Pancreas (tissue), 10 donors: Measurements from ENCODE around the gene DUSP11. TPM values are rescaled to one million over a fixed set of nuclear protein-coding genes. Genes with fewer than 3 reads are reported as not detected.

Experiments
- ATAC-seq, 4 donors: fragments of 200-7000 bp; cut with Tn5 transposase; one replicate each; pipeline versions ENCODE4 v1.8.0 to v1.9.1; 2020; ENCODE audit warnings: mild to moderate bottlenecking in 4 of 4, moderate library complexity in 4 of 4
- DNase-seq, 6 donors: peaks; one replicate each; pipeline ENCODE4 v3.0.0-alpha.2; 2020
- FAIRE-seq: peaks from 2 replicates; lab custom pipeline; 2012; peaks lifted over from hg19 to GRCh38; lab: Jason Lieb, UNC
- H3K27ac ChIP-seq, 4 donors: fragments of 200-600 bp; sonication (generic); 1 replicate in 3 of 4; 2 replicates in 1 of 4; pipeline versions ENCODE4 v1.5.0 to v1.8.0; 2020
- H3K27me3 ChIP-seq, 4 donors: fragments of 200-600 bp; one replicate each; pipeline ENCODE4 v1.8.0; 2021
- H3K36me3 ChIP-seq, 3 donors: fragments of 200-600 bp; sonication (generic) in 1 of 3; one replicate each; pipeline versions ENCODE4 v1.5.0 to v1.8.0; 2020 to 2021
- H3K4me1 ChIP-seq, 3 donors: fragments of 200-600 bp; one replicate each; pipeline ENCODE4 v1.8.0; 2021
- H3K4me3 ChIP-seq, 4 donors: fragments of 200-600 bp; sonication (generic) in 2 of 4; one replicate each; pipeline versions ENCODE4 v1.5.0 to v1.8.0; 2020 to 2021
- H3K9me3 ChIP-seq, 4 donors: fragments of 200-600 bp; one replicate each; pipeline ENCODE4 v1.8.0; 2021
- CTCF ChIP-seq, 4 donors: fragments of 200-600 bp; sonication (generic) in 3 of 4; IDR thresholded peaks; one replicate each; pipeline versions ENCODE4 v1.5.0 to v1.8.0; 2021; ENCODE audit warnings: antibody characterized with exemption in 4 of 4
- WGBS, 2 donors: extraction: QIAGEN DNeasy Blood & Tissue Kit; methylation state at CpG; one replicate each; pipeline ENCODE4 v1.1.7; 2013; 5-methylcytosine and 5-hydroxymethylcytosine counted together
- intact Hi-C, 3 donors: fragments of 100-400 bp; cut with DNase I; formaldehyde crosslinking; loops; one replicate each; pipeline versions ENCODE4 v1.11.1 to v1.14.2; 2022
- polyA plus RNA-seq, 2 donors: library from polyadenylated mRNA; stranded (reverse); fragments of 200-250 nt; gene quantifications; one replicate each; pipeline ENCODE4 v1.2.3, GENCODE V29; 2013
- total RNA-seq, 6 donors: library from RNA; stranded (reverse); fragmentation: NEBNext Ultra II Directional in 4 of 6; extraction: Animal tissue kit (Norgen Biotek cat#: 25700) in 4 of 6; gene quantifications; one replicate each; pipeline versions ENCODE4 v1.2.1 to v1.2.4, GENCODE V29; 2021 to 2023
- donor health status: healthy with polysubstance abuse.
- donor health status: DM: no; HTN: no; CAD: no; lungs with moderate emphysema.
- donor health status: DM: no; HTN: no; CAD: no.
- donor health status: control.
- donor health status: control.
- donor health status: Bipolar disorder and iron deficiency.
- donor health status: DM: yes; HTN: yes; CAD: no.
- donor health status: DM: no; HTN: no; CAD: no.
- donor health status: DM: no; HTN: no; CAD: no.
- donor health status: DM: yes; HTN: yes; CAD: no.

DUSP11 gene
- total and polyA plus RNA-seq, 8 donors, result 4.7 to 12.1 (median 7.6) TPM

- H3K27ac ChIP-seq, result no peak overlapping the region
- intact Hi-C loops, result no loop called here
- TF ChIP-seq CTCF (IDR thresholded peaks at IDR 0.05), result no peak
- DNase-seq (no peak), ATAC-seq (no peak), FAIRE-seq (no peak)
- H3K36me3 ChIP-seq, result peaks cover 0 to 23% (median 4%) of the 10 kb centered on the region in 3 donors
- H3K4me1 ChIP-seq, result peaks cover 0 to 19% (median 5%) of the 10 kb centered on the region in 3 donors
- 96% methylated on average over 4 of the region's 4 CpGs for WGBS, 2 donors
- no peaks in the 10 kb centered on the region for H3K9me3 ChIP-seq
- H3K27me3 ChIP-seq, result no peaks in the 10 kb centered on the region
- H3K4me3 ChIP-seq, result no peak overlapping the region
Measured at GRCh38 chr2:73776381-73776780, 3.5 kb downstream of the DUSP11 start.

- no peaks in the 10 kb centered on the region for H3K27me3 ChIP-seq
- FAIRE-seq, result no peak
- no peak for DNase-seq
- H3K4me3 ChIP-seq, result no peak overlapping the region
- intact Hi-C loops, result no loop called here
- H3K27ac ChIP-seq, result no peak overlapping the region
- H3K4me1 ChIP-seq, result peaks cover 0 to 1% (median 0%) of the 10 kb centered on the region in 3 donors
- TF ChIP-seq CTCF (IDR thresholded peaks at IDR 0.05), result no peak
- H3K36me3 ChIP-seq, result peaks cover 4 to 37% (median 8%) of the 10 kb centered on the region in 3 donors
- no peak for ATAC-seq
- no peaks in the 10 kb centered on the region for H3K9me3 ChIP-seq
Measured at GRCh38 chr2:73772819-73773218, 7.1 kb downstream of the DUSP11 start.

DNA sequence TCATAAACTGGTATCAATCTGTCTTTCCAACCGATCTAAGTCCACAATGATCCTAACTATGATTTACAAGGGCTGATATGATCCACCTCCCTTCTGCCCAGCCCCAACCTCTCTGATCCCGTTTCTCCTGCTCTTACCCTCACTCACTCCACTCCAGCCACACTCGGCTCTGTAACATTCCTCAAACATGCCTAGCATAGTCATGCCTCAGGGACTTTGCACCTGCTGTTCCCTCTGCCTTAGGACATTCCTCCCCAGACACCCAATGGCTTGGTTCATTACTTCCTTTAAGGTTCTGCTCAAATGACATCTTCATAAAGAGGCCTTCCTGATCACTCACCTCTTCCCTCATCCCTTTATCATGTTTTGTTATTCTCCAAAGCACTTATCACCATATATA lies 9.2 kb downstream of the DUSP11 start:
- Histone ChIP-seq H3K27ac (no peak overlapping the region), H3K4me1 (no peaks in the 10 kb centered on the region), H3K36me3 (peaks cover 4 to 51% (median 13%) of the 10 kb centered on the region in 3 donors), H3K9me3 (no peaks in the 10 kb centered on the region), H3K4me3 (no peak overlapping the region), H3K27me3 (no peaks in the 10 kb centered on the region)
- intact Hi-C loops, result no loop called here
- no peak for TF ChIP-seq CTCF (IDR thresholded peaks at IDR 0.05)
- FAIRE-seq, result no peak
- no peak for DNase-seq
- WGBS, 2 donors, result 86 to 91% methylated on average over 3 of the region's 3 CpGs
- ATAC-seq, result no peak

GRCh38 chr2:73766994-73767393 lies 12.9 kb downstream of the DUSP11 start:
- Histone ChIP-seq H3K4me1 (no peaks in the 10 kb centered on the region), H3K36me3 (peaks cover 4 to 43% (median 18%) of the 10 kb centered on the region in 3 donors), H3K9me3 (no peaks in the 10 kb centered on the region), H3K4me3 (no peak overlapping the region), H3K27me3 (no peaks in the 10 kb centered on the region), H3K27ac (no peak overlapping the region)
- no peak for DNase-seq
- ATAC-seq, result no peak
- intact Hi-C loops, result no loop called here
- 89% methylated on average over 4 of the region's 4 CpGs for WGBS, 2 donors
- TF ChIP-seq CTCF (IDR thresholded peaks at IDR 0.05), result no peak
- FAIRE-seq, result peak; percentile 45

DNA sequence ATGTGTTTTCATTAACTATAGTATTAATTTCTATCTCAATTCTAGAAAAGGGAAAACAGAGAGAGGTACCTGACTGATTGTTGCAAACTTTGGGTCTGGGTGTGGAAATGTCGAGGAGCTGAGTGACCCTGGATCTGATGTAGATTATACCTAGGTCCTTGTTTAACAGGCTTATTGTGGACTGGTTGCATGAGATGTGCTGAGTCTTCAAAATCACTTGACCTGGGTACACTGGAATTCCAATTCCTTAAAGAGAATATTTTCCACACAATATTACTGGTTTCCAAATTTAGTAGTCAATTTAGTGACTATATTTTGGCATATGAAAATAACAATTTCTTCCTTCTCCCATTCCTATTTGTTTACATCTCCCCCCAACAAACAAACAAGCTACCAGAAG lies 13.6 kb downstream of the DUSP11 start:
- H3K4me1 ChIP-seq, result no peaks in the 10 kb centered on the region
- H3K27me3 ChIP-seq, result no peaks in the 10 kb centered on the region
- no peak overlapping the region for H3K4me3 ChIP-seq
- no peak for FAIRE-seq
- intact Hi-C loops, result no loop called here
- H3K36me3 ChIP-seq, result peaks cover 4 to 45% (median 18%) of the 10 kb centered on the region in 3 donors
- H3K27ac ChIP-seq, result no peak overlapping the region
- no peak for ATAC-seq
- no peak for DNase-seq
- WGBS, 2 donors, result 90 to 100% methylated on average over 1 of the region's 1 CpG
- H3K9me3 ChIP-seq, result no peaks in the 10 kb centered on the region
- no peak for TF ChIP-seq CTCF (IDR thresholded peaks at IDR 0.05)
